Stimulated activated CD8-positive, alpha-beta memory T cell treated with anti-CD3 and anti-CD28 coated beads, Interleukin-2, amount 100 ng/mL, for 48 hours (primary cell): ENCODE data around the gene PXN.
A peak's percentile ranks its signal among the peaks of the same experiment; 100 is the strongest.
"Not testable (repeated sequence)": the region's sequence is repeated elsewhere in the genome, so short reads cannot be mapped to it uniquely, and the experiment has no call there.

Experiments used
- DNase-seq, 2 donors: peaks; one replicate each; pipeline ENCODE4 v3.0.0-alpha.2; 2020; ENCODE audit warnings: low read depth in 2 of 2

PXN gene

GRCh38 chr12:120262852-120263747 lies 2.4 kb downstream of the PXN start:
- DNase-seq = no peak

DNA sequence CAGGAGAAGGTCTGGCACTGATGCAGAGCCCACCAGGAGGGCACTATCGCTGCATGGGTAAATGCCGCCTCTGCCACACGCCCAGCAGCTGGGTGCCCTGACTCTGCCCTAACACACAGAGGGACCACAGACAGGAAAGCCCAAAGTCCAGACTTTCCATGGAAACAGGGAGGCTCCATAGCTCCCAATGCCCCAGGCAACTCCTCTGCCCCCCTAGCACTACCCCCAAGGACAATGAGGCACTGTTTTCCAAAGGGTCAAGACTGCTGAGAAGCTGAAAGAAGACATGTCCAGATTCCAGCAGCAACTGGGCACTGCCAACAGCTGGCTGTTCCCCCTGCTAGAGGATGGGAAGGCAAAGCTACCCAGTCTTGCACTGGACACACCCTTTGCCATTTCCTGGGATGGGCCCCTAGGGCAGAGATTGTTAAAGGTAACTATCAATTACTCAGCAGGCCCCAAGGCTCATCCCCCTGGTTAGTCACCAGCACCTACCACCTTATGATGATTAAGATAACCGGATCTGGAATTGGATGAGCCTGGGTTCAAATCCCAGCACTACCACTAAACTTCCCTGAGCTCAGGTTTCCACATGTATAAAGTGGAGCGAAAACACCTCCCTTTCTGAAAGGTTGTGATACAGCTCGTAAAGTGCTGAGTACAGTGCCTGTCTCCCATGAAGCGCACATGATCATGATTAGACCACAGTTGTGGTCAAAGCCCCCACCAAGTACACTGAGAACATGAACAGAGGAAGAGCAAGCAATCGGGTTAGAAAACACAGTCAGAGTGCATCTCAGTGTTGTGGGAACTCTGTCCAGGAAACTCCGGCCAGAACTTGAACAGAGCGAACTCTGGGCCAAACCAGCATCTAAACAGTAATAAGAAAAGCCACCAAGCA lies 3.3 kb downstream of the PXN start:
- DNase-seq = no peak

DNA sequence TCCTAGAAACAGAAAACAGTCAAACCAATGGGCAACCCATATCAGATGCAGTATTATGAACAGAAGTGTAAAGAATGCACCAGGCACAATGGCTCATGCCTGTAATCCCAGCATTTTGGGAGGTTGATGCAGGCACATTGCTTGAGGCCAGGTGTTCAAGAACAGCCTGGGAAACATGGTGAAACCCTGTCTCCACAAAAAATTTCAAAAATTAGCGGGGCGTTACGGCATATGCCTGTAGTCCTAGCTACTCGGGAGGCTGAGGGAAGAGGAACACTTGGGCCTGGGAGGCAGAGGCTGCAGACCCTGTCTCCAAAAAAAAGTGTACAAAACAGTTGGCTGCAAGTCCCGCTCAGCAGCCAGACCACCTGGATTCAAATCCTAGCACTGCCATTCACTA lies 4.9 kb downstream of the PXN start:
- no peak for DNase-seq

- DNase-seq = no peak
Observed at GRCh38 chr12:120259418-120260202, 5.9 kb downstream of the PXN start.

DNA sequence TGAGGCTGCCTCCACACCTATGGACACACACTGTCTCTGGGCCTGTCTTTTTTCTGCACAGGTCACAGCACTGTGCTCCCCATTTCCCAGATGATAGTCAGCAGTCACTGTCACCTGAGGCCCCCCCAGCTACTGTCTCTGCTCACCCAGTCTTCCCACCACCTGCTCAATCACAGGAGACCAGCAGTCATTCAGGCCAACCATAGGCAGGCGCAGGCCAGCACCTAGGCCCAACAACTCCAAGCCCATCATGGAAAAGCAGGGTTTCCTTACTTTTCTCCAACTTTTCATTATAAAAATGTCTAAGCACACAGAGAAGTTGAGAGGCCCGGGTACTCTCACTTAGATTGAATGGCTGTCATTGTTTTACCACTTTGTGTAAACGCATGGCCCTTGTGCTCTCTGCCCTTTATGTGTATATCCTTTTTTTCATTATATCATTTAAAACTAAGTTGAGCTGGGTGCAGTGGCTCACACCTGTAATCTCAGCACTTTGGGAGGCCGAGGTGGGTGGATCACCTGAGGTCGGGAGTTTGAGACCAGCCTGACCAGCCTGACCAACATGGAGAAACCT lies 7.1 kb downstream of the PXN start:
- DNase-seq = no peak

DNA sequence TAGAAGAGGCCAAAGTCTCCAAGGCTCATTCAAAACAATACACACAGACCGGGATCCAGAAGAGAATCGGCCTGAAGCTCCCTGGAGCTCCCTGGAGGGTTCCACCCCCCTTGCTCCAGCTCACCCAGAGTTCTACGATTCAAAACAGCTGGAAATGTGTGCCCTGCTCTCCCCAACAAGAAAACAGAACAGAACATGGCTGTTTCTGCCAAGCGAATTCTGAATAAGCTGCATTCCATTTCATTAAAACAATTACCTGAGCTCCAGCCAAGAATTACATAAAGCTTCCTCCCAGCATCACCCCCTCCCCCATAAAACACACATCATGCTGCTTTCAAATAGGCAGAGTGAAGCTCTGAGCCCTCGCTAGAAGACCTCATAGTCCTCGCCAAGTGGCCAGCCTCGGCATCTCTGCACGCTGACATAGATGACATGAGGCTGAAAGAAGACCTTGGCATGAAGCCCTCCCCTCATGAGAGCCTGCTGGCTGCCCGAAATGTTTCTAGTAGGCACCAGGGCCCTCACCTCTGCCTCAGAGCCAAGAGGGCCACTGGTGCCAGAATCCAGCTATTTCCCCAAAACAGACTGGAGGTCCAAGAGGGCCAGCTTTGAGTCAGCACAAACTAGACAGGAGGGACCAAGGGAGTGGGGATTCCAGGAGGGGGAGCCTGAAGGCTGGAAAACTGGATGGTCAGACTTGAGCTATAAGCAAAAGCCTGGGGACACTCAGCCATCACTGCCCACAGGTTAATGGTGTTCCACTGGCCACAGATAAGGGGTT lies 8.3 kb downstream of the PXN start:
- no peak for DNase-seq

GRCh38 chr12:120254809-120255208 lies 10.7 kb downstream of the PXN start:
- no peak for DNase-seq

GRCh38 chr12:120253313-120253712 lies 12.2 kb downstream of the PXN start:
- DNase-seq = not testable (repeated sequence)

DNA sequence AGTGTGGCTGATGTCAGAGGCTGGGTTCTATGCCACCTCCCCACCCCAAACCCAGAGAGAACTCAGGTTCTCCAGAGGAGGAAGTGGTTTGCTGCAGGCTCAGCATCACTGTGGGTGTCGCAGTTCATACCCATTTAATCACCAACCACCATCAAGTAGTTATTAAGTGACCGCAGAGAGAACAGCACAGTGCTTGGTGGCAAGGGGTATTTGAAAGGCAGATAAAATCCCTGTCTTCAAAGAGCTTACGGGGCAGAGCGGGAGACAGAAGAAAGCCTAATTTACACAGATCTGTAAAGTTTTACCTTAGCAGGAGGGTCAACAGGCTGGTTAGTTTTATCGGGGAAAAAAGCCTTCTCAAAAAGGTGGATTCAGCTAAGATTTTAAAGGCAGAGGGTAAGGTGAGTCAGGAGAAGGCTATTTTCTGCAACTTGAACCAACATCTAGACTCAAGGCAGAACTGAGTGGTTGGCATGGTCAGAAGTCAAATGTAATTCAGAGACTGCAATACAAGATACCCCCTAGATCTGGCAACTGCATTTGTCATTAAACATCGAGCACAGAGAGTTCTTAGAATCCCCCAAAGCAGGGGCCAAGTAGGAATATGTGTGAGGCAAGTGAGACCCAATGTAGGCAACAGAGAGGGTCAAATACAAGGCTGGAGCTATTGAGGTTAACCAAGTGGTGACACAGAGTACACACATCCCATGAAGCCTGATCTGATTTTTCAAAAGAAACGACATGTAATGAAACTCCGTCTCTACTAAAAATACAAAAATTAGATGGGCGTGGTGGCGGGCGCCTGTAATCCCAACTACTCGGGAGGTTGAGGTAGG lies 13.2 kb downstream of the PXN start:
- peak; percentile 41 to 55 for DNase-seq

GRCh38 chr12:120251364-120252070 lies 14.0 kb downstream of the PXN start:
- DNase-seq = not testable (repeated sequence)

- DNase-seq = no peak
Observed at GRCh38 chr12:120249875-120250795, 15.4 kb downstream of the PXN start.

GRCh38 chr12:120249266-120249874 lies 16.2 kb downstream of the PXN start:
- no peak for DNase-seq

GRCh38 chr12:120247621-120248030 lies 17.9 kb downstream of the PXN start:
- no peak for DNase-seq

DNA sequence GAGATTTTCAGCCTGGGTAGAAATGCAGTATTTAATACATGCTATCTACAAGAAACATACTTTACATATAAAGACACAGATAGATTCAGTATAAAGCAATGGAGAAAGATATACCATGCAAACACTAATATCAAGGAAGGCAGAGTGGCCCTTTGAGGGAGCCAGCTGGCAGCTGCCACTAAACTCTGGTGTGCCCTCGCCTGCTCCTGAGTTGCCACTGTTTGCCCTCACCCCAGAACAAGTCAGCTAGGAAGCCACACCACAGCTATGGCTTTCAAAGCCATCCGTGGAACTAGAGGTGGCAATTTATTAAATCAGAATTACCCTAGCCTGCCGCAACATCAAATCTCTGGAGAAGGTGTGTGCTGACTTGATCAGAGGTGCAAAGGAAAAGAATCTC lies 18.3 kb downstream of the PXN start:
- DNase-seq = no peak

GRCh38 chr12:120246705-120247104 lies 18.8 kb downstream of the PXN start:
- not testable (repeated sequence) for DNase-seq

DNA sequence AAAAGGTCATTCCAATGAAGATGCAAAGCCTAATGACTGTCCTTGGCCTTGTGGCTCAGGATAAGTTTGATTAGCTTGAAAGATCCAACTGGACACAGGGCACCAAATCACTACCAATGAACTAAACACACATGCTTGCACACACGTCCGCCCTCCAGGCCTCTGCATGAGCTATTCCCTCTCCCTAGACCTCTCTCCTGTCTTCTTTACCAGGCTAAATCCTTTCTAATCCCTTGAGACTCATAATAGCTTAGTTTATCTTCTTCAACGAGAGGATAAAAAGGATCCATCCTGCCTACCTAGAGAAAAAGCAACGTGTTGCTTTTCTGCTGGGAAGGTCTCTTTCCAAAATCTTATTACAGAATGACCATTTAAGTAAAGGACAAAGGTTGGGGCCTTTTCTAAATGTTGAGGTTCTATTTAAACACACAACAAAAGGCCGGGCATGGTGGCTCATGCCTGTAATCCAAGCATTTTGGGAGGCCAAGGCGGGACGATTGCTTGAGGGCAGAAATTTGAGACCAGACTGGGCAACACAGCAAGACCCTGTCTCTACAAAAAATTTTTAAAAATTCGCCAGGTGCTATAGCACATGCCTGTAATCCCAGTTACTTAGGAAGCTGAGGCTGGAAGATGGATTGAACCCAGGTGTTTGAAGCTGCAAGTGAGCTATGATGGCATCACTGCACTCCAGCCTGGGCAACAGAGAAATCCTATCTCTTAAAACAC lies 22.4 kb downstream of the PXN start:
- no peak for DNase-seq

GRCh38 chr12:120242275-120242799 lies 23.2 kb downstream of the PXN start:
- no peak for DNase-seq
